HG03060 (cell line): ENCODE data around the gene CCDC106.

Experiments used
- ATAC-seq: cut with Tn5 transposase; IDR thresholded peaks from one replicate; pipeline ENCODE4 v1.9.1; 2021; ENCODE audit warnings: low read depth, moderate number of reproducible peaks; ENCODE audit not compliant: unreplicated experiment

The CCDC106 gene

DNA sequence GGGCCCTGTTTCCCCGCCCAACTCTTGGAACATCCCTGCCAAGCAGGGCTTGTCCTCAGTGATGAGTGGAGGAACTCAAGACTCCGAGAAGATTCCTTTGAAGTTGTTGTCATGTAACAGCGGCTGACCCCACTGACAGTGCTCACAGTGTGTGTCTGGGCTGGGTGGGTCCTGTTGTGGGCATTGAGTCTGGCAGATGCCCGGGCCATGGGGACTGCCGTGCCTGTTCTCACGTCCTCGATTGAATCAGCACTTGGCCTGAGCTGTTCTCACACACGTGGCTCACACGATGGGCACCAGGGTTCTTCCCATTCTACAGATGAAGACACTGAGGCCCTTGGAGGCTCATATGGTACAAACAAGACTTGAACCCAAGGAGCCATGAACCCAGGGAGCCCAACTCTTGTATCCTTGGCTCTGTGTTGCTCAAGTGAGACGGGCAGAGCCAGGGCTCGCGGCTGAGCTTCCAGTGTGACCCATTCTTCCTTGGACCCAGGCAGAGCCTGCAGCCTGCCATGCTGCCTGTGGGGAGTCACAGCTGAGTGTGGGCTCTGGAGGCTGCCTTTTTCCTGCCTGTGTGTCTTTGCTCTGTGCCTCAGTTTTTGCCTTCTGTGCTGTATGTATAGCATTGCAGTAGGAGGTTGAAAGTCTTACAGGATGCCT, 18.5 kb downstream of the CCDC106 start:
- no peak for ATAC-seq

DNA sequence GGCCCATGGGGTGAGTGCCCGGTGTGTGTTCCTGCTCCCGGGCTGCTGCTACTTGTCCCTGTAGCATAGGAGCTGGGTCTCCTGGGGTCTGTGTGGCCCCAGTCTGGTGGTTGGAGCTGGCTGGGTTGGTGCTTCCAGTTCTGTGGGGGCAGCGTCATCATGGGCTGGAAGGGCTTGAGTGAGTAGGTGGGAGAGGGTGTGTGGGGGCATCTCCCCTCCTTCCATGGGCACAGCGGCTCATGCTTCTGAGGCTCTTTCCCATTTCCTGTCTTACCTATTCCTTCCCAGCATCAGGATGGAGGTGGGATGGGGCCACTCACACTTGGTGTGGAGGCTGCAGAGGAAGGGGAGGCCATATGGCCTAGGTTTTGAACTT, 19.0 kb downstream of the CCDC106 start:
- no peak for ATAC-seq

DNA sequence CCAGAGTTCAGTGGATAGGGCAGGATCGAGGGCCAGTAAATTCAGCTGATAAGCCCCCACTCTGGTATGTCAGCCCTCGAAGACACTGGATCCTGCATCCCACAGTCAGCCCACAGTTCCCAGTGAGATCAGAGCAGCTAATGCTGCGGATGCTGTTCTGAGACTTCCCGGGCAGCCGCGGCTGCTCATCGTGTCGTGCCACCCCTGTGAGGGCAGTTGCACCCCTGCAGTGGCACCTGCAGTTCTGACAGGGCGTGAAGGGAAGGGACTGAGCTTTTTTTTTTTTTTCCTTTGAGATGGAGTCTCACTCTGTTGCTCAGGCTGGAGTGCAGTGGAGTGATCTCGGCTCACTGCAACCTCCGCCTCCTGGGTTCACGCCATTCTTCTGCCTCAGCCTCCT, 19.5 kb downstream of the CCDC106 start:
- no peak for ATAC-seq

DNA sequence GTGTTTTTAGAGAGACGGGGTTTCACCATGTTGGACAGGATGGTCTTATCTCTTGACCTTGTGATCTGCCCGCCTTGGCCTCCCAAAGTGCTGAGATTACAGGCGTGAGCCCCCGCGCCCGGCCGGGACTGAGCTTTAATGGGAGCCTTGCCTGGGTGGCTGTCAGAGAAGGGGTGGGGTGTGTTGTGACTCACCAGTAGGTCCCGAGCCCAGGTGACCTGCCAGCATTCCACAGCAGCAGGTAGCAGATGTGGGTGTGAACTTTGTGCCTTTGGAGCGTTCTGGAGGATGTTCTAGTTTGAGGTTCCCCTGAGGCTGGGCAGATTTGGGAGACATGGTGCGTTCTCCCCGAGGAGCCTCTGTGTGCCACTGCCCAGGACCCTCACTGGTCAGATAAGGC, 19.9 kb downstream of the CCDC106 start:
- no peak for ATAC-seq

DNA sequence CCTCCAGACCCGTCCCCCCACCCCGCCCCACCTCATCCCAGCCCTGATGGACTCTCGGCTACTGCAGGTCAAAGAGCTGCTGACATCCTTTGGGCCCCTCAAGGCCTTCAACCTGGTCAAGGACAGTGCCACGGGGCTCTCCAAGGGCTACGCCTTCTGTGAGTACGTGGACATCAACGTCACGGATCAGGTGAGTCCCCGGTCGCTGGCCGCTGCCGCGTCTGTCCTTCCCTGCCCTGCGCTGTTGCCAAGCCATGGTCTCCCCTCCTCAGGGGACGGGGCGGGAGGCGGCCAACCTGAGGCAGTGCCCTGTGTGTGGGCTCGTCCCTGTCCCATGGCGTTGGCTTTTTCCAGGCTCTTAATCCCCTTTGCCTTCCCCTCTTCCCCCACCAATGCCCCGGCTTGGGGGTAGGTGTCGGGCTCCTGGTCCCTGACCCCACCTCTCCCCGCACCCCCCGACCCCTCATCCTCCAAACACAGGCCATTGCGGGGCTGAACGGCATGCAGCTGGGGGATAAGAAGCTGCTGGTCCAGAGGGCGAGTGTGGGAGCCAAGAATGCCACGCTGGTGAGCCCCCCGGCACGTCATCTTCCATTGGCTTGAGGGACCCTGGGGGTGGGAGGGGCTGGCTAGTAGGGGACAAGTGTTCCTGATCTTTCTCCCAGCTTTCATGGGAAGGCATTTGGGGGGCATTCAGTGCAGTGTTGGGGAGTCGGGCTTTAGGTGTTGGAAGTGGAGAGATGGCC, 20.8 kb downstream of the CCDC106 start:
- ATAC-seq = no peak

DNA sequence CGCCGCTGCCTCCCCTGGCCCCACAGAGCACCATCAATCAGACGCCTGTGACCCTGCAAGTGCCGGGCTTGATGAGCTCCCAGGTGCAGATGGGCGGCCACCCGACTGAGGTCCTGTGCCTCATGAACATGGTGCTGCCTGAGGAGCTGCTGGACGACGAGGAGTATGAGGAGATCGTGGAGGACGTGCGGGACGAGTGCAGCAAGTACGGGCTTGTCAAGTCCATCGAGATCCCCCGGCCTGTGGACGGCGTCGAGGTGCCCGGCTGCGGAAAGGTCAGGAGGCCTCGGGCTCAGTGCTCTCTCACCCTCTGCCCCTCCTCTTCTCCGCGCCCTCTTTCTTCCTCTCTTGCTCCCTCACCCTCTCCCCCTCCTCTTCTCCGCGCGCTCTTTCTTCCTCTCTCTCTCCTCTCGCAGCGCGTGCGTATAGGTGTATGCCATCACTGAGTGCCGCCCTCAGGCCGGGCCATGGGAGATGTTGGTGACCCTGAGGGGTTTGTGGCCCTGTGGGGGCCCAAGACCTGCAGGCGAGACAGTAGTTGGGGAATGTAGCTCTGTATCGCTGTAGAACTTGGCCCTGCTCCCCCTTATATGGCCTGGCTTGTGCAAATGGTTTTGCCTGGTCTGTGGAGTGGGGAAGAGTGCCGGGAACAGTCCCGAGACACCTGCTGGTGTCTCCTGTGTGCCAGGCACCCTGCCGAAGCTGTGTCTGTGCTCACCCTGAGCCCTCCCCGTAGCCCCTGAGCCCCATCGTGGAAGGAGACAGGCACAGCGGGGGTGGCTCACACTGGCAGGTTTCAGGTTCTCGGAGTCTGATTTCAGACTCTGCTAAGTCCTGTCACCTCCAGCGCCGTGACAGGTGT, 21.6 kb downstream of the CCDC106 start:
- ATAC-seq = no peak

DNA sequence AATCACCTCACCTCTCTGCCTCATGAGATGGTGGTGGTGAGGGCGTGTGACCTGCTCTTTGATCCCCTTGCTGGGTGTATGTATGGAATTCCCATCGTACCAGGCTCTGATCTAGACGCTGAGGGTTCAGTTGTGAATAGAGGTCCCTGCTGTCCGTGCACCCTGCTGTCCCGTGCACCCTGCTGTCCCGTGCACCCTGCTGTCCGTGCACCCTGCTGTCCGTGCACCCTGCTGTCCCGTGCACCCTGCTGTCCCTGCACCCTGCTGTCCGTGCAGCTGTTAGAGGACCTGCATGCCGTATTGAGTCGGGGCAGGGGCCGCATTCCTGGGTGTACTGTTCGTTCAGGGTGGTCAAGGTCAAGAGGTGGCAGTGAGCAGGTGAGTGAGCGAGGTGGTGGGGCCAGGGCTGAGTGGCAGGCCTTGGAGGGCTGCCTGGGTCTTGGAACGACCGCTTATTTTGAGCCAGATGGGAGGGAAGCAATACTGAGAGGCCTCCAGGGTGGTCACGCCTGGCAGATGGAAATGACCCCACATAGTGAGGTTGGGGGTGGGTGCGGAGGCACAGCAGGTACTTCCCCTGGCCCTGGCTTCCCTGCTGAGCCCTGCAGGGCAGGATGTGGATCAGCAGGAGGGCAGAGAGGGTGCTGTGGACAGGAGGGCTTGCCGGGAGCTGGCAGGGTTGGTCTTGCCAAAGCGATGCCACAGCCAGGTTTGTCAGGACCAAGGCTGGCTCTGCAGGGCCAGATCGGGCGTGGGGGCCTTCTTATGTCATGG, 22.5 kb downstream of the CCDC106 start:
- ATAC-seq = no peak

DNA sequence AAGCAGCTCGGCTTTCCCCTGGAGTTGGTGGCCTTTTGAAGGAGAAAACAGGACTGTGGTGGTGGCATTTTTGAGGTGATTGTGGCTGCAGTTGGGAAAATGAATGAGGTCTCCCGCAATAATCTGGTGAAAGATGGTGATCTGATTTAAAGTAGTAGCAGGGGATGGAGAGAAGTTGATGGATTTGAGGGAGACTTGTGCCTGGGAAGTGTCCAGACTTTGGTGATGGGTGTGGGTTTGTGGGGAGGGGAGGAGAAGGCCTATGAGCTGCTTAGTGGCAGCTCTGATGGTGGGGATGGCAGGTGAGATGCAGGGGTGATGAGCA, 23.0 kb downstream of the CCDC106 start:
- ATAC-seq = no peak

DNA sequence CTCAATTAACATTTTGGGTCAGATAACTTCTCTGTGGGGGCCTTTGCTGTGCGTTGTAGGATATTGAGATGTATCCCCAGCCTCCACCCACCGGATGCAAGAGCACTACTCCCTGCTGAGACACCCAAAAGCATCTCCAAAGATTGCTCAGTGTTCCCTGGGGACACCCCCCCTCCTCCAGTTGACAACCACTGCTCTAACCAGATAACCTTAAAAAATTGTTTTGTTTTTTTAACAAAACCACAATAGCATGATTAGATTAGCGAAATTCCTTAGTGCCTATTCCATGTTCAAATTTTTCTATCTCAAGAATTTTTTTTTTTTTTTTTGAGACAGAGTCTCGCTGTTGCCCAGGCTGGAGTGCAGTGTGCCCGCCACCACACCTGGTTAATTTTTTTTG, 24.4 kb downstream of the CCDC106 start:
- no peak for ATAC-seq

DNA sequence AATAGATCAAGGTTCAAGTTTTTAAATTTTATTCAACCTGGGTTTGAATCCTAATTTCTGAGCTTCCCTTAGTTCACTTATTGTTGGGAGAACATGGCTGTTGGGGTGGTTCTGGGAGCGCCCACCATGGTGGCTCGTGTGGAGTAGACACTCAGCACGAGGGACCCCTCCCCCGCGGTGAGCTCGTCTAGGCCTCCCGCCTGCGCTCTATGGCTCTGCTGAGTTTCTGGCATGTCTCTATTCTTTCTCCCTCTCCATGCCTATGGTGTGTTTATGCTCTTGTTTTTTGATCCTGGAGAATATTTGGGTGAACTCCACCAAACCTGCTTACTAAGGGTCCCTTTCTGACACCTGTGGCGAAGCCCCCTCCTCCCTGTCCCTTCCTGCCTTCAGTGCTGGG, 25.5 kb downstream of the CCDC106 start:
- ATAC-seq = no peak

DNA sequence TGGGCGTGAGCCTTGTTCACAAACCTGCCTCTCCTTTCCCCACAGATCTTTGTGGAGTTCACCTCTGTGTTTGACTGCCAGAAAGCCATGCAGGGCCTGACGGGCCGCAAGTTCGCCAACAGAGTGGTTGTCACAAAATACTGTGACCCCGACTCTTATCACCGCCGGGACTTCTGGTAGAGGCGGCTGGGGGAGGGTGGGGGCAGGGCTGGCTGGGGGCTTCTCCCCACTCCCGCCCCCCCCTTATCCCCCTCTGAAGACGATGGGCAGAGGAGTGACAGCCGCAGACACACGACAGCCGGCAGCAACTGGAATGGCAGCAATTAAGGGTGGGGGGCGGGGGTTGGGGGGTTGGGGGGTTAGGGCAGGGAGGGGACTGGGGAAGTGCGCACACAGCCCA, 25.9 kb downstream of the CCDC106 start:
- ATAC-seq = no peak

DNA sequence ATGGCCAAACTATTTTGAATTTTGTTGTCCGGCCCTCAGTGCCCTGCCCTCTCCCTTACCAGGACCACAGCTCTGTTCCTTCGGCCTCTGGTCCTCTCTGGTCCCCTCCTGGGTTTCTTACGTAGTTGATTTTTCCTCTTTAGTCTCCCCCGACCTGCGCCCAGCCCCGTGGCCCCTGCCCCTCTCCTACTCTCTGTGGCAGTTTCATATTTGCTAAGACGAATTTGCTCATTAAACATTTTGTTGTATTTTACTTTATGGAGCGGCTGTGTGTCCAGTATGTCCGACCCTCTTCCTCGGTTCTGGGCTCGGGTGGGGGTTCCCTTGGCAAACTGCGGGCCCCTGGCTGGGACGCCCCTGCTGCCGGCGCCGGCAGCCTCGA, 26.4 kb downstream of the CCDC106 start:
- ATAC-seq = no peak

DNA sequence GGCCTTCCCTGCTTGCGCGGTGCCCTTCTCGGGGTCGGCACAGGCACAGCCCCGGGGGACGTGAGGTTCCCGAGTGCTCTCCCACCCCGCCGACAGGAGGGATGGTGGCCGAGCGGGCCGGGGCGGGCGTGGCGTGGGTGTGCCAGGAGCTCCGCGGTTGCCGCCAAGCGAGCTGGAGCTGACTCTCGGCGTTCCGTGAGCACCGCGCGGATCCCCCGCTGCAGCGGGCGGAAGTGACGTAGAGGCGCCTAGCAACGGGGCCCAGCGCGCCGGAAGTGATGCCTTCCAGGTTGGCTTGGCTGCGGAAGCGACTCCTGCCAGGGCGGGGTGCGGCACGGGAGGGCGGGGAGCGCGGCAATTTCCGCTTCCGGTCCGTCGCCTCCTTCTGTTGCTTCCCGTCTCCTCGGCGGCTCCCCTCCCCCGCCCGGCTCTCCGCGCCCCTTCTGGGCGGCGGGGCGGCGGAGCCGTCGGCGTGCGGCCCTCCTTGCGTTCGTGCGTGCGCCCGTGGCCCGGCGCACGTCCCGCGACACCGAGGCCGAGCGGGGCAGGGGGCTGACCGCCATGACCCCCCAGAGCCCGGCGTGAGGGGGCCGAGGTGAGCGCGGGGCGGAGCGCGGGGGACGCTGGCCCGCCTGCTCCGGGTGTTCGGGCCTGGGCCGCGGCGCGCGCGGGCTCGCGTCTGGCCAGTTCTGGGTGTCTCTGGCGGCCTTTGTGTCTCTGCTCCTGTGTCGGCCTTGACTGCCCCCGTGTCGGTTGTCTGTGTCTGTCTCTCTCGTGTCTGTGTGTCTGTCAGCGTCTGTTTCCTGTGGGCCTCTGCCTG, 27.0 kb downstream of the CCDC106 start, which contains the start of gene EPN1:
Gene EPN1, plus strand, starts transcription at position 386 of the 820 bp plus-strand sequence. CDS start 3,402 bp downstream, outside the sequence.
- ATAC-seq = peak; percentile 32

DNA sequence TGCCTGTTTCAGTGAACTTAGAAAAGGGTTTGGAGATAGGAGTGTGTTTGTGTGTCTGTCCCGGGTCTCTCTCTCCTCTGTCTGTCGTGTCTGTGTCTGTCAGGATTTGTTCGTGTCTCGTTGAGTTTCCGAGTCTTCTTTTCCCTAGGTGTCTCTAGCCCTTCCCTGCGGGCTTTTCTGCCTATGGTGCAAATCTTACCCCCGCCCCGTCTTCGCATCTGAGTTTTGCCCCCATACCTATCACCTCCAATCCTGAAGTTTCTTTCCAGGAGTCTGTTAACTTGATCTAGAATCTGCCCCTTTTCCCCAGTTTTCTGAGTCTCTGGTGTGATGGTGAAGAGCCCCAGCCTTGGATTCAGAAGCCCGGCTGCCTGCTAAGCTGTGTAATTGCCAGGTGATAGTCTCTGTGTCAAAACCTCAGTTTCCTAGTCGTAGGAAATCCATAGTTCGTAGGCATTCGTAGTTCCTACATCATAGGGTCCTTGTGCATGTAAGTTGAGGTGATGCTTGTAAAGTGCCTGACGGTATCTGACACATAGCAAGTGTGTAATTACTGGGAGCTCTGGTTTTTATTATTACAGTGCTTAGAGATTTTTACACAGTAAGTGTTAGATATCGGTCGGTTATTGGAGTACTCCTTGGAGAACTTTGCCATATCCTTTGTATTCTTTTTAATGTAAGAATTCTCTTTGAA, 27.8 kb downstream of the CCDC106 start:
- no peak for ATAC-seq

DNA sequence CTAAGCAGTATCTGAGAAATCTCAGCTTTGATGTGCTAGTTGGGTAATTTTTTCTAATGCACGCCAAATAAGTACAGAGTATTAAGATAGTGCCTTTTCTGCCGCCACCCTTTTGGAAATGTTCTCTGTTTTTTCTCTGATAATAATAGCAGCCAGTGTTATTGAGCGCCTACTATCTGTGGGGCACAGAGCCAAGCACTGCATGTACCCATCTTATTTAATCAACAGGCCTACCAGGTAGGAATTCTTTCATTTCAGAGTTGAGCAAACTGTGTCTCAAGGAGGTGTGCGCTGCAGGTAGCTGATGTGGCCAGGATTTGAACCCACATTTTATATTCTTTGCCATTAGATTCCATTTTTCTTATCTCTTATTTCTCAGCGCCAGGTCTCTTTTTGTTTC, 28.4 kb downstream of the CCDC106 start:
- ATAC-seq = no peak

DNA sequence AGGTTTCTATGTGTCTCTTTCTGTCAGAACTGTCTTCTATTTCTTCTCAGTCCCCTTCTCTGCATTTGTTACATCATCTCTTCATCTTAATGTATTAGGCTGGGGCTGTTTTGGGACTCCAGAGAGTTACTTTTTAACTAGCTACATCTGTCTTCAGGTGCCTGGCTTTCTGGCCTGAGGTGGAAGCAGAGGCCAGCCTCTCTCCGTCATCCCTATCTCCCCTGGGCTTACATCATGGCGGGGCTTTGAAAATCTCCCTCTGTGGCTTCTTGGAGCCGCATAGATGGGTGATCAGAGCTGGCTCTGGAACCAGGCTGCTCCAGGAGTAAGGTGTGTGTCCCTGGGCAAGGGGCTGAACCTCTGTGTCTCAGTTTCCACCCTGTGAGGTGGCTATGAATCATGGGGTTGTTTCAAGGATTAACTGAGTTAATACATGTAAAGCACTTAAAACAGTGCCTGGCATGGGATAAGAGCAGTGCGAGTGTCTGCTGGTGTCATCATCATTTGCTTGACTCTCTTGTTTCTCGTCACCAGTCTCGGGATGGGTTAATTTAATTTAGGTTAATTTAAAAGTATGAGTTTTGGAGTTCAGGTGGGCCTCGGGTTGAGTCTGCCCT, 29.0 kb downstream of the CCDC106 start:
- no peak for ATAC-seq

DNA sequence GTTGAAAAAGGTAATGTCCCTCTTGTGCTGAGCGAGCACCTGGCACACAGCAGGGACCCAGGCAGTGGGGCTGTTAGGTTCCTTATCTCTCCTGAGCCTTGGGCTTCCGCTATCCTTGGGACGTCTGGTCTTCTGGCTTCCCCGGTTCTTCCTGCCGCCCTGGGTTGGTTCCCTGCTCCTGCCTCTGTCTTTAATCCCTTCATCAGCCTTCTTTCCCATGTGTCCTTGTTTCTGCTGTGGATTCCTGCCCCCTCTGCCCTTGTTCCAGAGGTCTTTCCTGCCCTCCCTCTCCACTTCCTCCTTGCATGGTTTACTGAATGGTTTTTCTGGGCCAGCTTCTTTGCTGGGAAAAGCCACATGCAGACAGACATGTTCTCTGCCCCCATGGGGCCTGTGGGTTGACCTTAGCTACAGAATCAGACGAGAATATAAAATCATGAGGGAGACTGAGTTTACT, 29.6 kb downstream of the CCDC106 start:
- no peak for ATAC-seq

DNA sequence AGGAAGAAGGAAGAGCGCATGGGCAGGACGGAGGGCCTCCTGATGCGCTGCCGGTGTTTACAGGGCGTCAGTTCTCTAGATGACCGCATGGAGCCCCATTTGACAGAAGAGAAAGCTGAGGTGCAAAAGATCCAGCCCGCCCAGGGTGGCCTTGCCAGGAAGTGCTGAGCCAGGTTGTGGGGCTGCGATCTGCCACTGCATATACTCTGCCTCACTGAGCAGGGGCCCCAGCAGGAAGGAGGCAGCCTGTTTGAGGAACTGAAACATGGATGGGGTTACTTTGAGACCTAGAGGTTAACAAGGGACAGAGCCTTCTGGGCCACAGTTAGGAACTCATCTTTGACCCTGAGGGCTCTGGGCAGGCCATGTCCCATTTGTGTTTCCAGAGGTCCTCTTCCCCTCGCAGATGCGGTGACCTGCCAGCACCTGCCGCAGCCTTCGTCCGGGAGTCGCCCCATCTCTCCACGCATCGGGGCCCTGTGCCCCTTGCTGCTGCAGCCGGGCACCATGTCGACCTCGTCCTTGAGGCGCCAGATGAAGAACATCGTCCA, 30.2 kb downstream of the CCDC106 start:
- ATAC-seq = peak; percentile 56
